ENCODE measurements around the gene PRKN.

GRCh38 chr6:161316531-161316930 is 1411.0 kb downstream of the PRKN start:
- TF ChIP-seq ETV1 (tag; conservative IDR thresholded peaks at IDR 0.05; ENCODE audit: low read depth) = no peak
- no peak for TF ChIP-seq MXI1 (IDR thresholded peaks at IDR 0.05; ENCODE audit: low read depth, low read length)
- TF ChIP-seq SAFB2 (IDR thresholded peaks at IDR 0.05; ENCODE audit: borderline replicate concordance, low read depth, low read length, severe bottlenecking) = no peak
- TF ChIP-seq CTCF (IDR thresholded peaks at IDR 0.05 in 2 of 3, conservative IDR thresholded peaks at IDR 0.05 in 1 of 3; ENCODE audit: insufficient read depth in 2 of 3, low read depth in 1 of 3, low read length in 3 of 3) = no peak
